Activated CD4-positive, alpha-beta memory T cell treated with anti-CD3 and anti-CD28 coated beads, Interleukin-2, amount 10 ng/mL, durations not matched to agents 7 days and 5 days (primary cell): ENCODE data around the gene SAGE1. TPM values are rescaled to one million over a fixed set of nuclear protein-coding genes. Genes with fewer than 3 reads are reported as not detected.
A peak's percentile ranks its signal among the peaks of the same experiment; 100 is the strongest.

Source experiments
- CTCF ChIA-PET: fragments of 350-600 bp; sonication (Branson Sonifier 250); formaldehyde crosslinking; loops from one replicate; lab custom pipeline; 2021; ENCODE audit warnings: antibody characterized with exemption, inconsistent platforms; lab: Charles Lee
- POLR2A ChIA-PET: fragments of 350-600 bp; sonication (Branson Sonifier 250); formaldehyde crosslinking; loops from one replicate; lab custom pipeline; 2021; ENCODE audit warnings: antibody characterized with exemption; lab: Charles Lee
- DNase-seq: peaks from one replicate; pipeline ENCODE4 v3.0.0-alpha.2; 2020
- H3K27ac Mint-ChIP-seq: one replicate; pipeline ENCODE4 v1.8.0; 2021; ENCODE audit warnings: mild to moderate bottlenecking, mixed read lengths
- H3K27me3 Mint-ChIP-seq: one replicate; pipeline ENCODE4 v1.8.0; 2021; ENCODE audit warnings: mixed read lengths
- H3K36me3 Mint-ChIP-seq: one replicate; pipeline ENCODE4 v1.8.0; 2021; ENCODE audit warnings: low read depth, mixed read lengths
- H3K4me1 Mint-ChIP-seq: one replicate; pipeline ENCODE4 v1.8.0; 2021; ENCODE audit warnings: mixed read lengths
- H3K4me3 Mint-ChIP-seq: one replicate; pipeline ENCODE4 v1.8.0; 2021; ENCODE audit warnings: mild to moderate bottlenecking, mixed read lengths
- H3K9me3 Mint-ChIP-seq: one replicate; pipeline ENCODE4 v1.8.0; 2021; ENCODE audit warnings: mixed read lengths
- total RNA-seq, 2 experiments: library from RNA; stranded (reverse); gene quantifications; one replicate each; pipeline ENCODE4 v1.2.3, GENCODE V29; 2021

The SAGE1 gene
- total RNA-seq, 2 experiments from 2014 or later: not detected

DNA sequence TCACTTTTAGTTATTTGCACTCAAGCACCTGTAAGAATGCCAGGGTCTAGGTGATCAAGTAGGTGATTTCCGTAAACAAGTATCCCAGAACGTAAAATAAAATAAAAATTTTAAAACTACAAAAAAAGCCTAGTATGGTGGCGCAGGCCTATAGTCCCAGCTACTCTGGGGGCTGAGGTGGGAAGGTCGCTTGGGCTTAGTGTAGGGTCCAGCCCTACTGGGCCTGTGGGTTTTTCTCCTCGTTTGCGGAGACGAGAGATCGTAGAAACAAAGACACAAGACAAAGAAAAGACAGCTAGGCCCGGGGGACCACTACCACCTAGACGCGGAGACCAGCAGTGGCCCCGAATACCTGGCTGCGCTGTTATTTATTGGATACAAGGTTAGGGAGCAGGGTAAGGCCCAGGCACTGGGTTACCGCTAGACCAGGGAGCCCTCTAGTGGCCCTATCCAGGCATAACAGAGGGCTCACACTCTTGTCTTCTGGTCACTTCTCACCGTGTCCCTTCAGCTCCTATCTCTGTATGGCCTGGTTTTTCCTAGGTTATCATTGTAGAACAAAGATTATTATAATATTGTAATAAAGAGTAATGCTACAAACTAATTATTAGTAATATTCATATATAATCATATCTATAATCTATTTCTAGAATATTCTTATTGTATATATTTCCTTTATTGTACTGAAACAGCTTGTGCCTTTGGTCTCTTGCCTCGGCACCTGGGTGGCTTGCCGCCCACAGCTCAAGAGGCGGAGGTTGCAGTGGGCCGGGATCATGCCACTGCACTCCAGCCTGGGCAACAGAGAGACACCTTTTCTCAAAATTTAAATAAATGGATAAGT is 38.4 kb downstream of the SAGE1 start:
- H3K4me1 Mint-ChIP-seq: no peaks in the 10 kb centered on the region
- ChIA-PET CTCF (interaction anchor here (0.6 kb wide), 1 partner anchor 230 kb away, joined by 3 read pairs; no protein-coding TSS in a partner anchor), POLR2A (no interaction called here)
- DNase-seq: peak; percentile 41
- H3K4me3 Mint-ChIP-seq: no peak overlapping the region
- no peaks in the 10 kb centered on the region for H3K27me3 Mint-ChIP-seq
- H3K36me3 Mint-ChIP-seq: no peaks in the 10 kb centered on the region
- H3K27ac Mint-ChIP-seq: no peak overlapping the region
- H3K9me3 Mint-ChIP-seq: no peaks in the 10 kb centered on the region

DNA sequence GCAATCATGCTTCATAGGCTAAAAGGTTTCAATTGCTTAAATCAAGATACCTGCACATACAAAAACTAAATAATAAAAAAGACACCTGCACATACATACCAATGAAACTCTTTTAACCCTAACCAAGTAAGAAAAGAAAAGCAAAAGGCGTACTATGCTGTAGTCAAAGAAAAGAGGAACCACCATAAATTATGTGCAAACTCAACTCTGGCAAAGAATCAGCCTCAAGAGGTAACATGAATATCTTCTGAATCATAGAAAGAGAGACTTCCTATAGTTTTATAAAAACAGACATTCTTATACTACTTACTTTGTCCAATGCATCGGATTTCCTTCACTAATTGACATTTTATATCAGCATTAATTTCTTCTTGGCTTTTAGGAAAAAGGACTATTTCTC is 51.0 kb downstream of the SAGE1 start:
- ChIA-PET POLR2A (no interaction called here), CTCF (no interaction called here)
- no peaks in the 10 kb centered on the region for H3K9me3 Mint-ChIP-seq
- DNase-seq: no peak
- no peaks in the 10 kb centered on the region for H3K36me3 Mint-ChIP-seq
- H3K27ac Mint-ChIP-seq: no peak overlapping the region
- H3K4me1 Mint-ChIP-seq: no peaks in the 10 kb centered on the region
- no peak overlapping the region for H3K4me3 Mint-ChIP-seq
- peaks cover 1% of the 10 kb centered on the region for H3K27me3 Mint-ChIP-seq

DNA sequence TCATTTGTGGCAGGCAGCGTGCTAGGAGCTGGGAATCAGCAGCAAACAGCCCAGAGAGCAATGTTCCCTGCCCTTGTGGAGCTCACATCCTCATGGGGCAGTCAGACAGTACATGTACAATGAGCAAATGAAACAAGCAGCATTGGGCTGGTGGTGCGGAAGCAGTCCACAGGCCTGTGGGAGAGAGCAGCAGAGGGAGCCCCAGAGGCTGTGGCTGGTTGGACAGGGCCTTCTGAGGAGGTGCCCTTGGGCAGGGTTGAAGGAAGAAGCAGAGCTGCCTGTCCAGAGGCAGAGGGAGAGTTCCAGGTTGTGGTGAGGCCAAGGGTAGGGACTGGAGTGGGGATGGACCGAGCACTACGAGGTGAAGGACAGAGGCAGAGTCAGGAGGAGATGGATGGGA is 57.8 kb downstream of the SAGE1 start:
- H3K27ac Mint-ChIP-seq: no peak overlapping the region
- no peaks in the 10 kb centered on the region for H3K27me3 Mint-ChIP-seq
- ChIA-PET CTCF (no interaction called here), POLR2A (no interaction called here)
- no peak overlapping the region for H3K4me3 Mint-ChIP-seq
- H3K36me3 Mint-ChIP-seq: no peaks in the 10 kb centered on the region
- H3K4me1 Mint-ChIP-seq: no peaks in the 10 kb centered on the region
- DNase-seq: no peak
- no peaks in the 10 kb centered on the region for H3K9me3 Mint-ChIP-seq

Other genes with a start within 250 kb of the SAGE1 start
- gene CT45A1, start 180.1 kb upstream of the SAGE1 start, total RNA-seq: not detected
- gene CT45A3, start 125.5 kb upstream of the SAGE1 start, total RNA-seq: not detected
- gene CT45A5, start 108.2 kb upstream of the SAGE1 start, total RNA-seq: 1 to 10 TPM in 1 of 2 experiments, under 1 TPM in 1; 0.58 to 1.1 TPM
- not detected for gene CT45A6, start 90.9 kb upstream of the SAGE1 start, total RNA-seq
- not detected for gene CT45A2, start 73.7 kb upstream of the SAGE1 start, total RNA-seq
- gene CT45A7, start 56.4 kb upstream of the SAGE1 start, total RNA-seq: not detected
- gene CT45A8, start 39.2 kb upstream of the SAGE1 start, total RNA-seq: not detected
- not detected for gene CT45A9, start 21.9 kb upstream of the SAGE1 start, total RNA-seq
- not detected for gene CT45A10, start 272 bp upstream of the SAGE1 start, total RNA-seq
- 10 to 100 TPM; 19.2 to 19.3 TPM for gene MMGT1, start 80.3 kb downstream of the SAGE1 start, total RNA-seq
- 10 to 100 TPM; 18.6 to 20.9 TPM for gene SLC9A6, start 91.7 kb downstream of the SAGE1 start, total RNA-seq